ENCODE results near the gene SMYD5. TPM values are rescaled to one million over a fixed set of nuclear protein-coding genes. Genes with fewer than 3 reads are reported as not detected.

The SMYD5 gene
- total and polyA plus RNA-seq, 9 of the 15 experiments (the other 6 are each of a cell fraction or from before 2014, with no cell fraction given): 11.4 to 56.8 (median 32.0) TPM

- TF ChIP-seq CEBPZ (IDR thresholded peaks at IDR 0.05; ENCODE audit: borderline replicate concordance, low read depth, low read length) (peak; percentile 91), MGA (IDR thresholded peaks at IDR 0.05) (peak; percentile 92), ZMIZ1 (IDR thresholded peaks at IDR 0.05; ENCODE audit: low read depth in 2 of 2, low read length in 2 of 2) (no peak), SMARCE1 (IDR thresholded peaks at IDR 0.05) (no peak), ARID1B (IDR thresholded peaks at IDR 0.05) (peak; percentile 33; the same call in 1 of the 2 replicates), POLR2AphosphoS5 (IDR thresholded peaks at IDR 0.05; ENCODE audit: control insufficient read depth, insufficient read depth, low read depth, low read length) (no peak), RBBP5 (IDR thresholded peaks at IDR 0.05; ENCODE audit: borderline replicate concordance, insufficient read depth, low read length, poor library complexity, severe bottlenecking) (peak; percentile 42)
These were observed 19.3 kb downstream of the SMYD5 start, which contains the start of gene PRADC1 (continued) for GRCh38 chr2:73233154-73233931.

Data from K562 (cell line).